Measurements from ENCODE around the gene SCN4A.

DNA sequence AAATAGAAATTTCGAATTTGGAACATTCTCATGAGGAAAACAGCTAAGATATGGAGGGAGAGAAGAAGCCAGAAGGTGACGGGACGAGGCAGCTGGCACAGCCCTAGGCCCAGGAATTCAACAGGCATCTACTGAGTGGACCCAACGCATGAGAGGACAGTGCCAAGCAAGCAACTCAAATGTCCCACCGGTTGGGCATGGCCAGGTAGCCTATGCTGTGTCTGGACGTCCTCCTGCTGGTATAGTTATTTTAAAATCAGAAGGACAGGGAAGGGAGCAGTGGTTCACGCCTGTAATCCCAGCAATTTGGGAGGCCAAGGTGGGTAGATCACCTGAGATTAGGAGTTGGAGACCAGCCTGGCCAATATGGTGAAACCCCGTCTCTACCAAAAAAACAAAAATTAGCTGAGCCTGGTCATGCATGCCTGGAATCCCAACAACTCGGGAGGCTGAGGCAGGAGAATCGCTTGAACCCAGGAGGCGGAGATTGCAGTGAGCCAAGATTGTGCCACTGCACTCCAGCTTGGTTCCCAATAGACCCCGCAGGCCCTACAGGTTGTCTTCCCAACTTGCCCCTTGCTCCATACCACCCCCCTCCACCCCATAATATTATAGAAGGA lies 56.0 kb downstream of the SCN4A start:
- no peak for TF ChIP-seq POLR2AphosphoS5 (IDR thresholded peaks at IDR 0.05)
- TF ChIP-seq, protein P1, sequence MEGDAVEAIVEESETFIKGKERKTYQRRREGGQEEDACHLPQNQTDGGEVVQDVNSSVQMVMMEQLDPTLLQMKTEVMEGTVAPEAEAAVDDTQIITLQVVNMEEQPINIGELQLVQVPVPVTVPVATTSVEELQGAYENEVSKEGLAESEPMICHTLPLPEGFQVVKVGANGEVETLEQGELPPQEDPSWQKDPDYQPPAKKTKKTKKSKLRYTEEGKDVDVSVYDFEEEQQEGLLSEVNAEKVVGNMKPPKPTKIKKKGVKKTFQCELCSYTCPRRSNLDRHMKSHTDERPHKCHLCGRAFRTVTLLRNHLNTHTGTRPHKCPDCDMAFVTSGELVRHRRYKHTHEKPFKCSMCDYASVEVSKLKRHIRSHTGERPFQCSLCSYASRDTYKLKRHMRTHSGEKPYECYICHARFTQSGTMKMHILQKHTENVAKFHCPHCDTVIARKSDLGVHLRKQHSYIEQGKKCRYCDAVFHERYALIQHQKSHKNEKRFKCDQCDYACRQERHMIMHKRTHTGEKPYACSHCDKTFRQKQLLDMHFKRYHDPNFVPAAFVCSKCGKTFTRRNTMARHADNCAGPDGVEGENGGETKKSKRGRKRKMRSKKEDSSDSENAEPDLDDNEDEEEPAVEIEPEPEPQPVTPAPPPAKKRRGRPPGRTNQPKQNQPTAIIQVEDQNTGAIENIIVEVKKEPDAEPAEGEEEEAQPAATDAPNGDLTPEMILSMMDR (IDR thresholded peaks at IDR 0.05): no peak
- no peak for TF ChIP-seq EP300 (IDR thresholded peaks at IDR 0.05)

Data from esophagus muscularis mucosa (tissue), 4 donors.